RWPE1 (cell line): ENCODE data around the gene RTN3.
"Not testable (repeated sequence)": the region's sequence is repeated elsewhere in the genome, so short reads cannot be mapped to it uniquely, and the experiment has no call there.

ENCODE experiments used
- CTCF ChIA-PET: fragments of 350-600 bp; sonication (Branson Sonifier 250); formaldehyde crosslinking; extraction: SDS; loops from one replicate; lab custom pipeline; 2021; lab: Yijun Ruan, JAX
- POLR2A ChIA-PET: fragments of 400-600 bp; formaldehyde crosslinking; extraction: SDS; loops from one replicate; lab custom pipeline; 2020; ENCODE audit warnings: antibody characterized with exemption; ENCODE audit not compliant: low non-redundant PET; lab: Yijun Ruan, JAX
- DNase-seq: peaks from one replicate; pipeline ENCODE4 v3.0.0; 2012; ENCODE audit warnings: low spot score
- H3K27ac ChIP-seq: fragments of 450-650 bp; 2 replicates; pipeline ENCODE4 v1.5.1; 2017
- CTCF ChIP-seq: fragments of 450-650 bp; conservative IDR thresholded peaks from 2 replicates; pipeline ENCODE4 v1.5.1; 2017; ENCODE audit warnings: low read depth, mild to moderate bottlenecking

RTN3 gene

GRCh38 chr11:63769714-63770455, 88.6 kb downstream of the RTN3 start:
- no peak overlapping the region for H3K27ac ChIP-seq
- DNase-seq = no peak
- ChIA-PET POLR2A (interaction anchor here (1.5 kb wide), 1 partner anchor 44 kb away, joined by 3 read pairs; no protein-coding TSS in a partner anchor), CTCF (interaction anchor here (0.8 to 2.3 kb wide), 5 partner anchors 33 to 790 kb away, joined by 3 to 11 read pairs (median 7); no protein-coding TSS in a partner anchor)
- no peak for TF ChIP-seq CTCF

- CTCF ChIA-PET = interaction anchor here (0.8 kb wide), 1 partner anchor 789 kb away, joined by 11 read pairs; no protein-coding TSS in a partner anchor
These were observed 89.5 kb downstream of the RTN3 start for GRCh38 chr11:63770763-63771162.

GRCh38 chr11:63771741-63772318, 90.5 kb downstream of the RTN3 start:
- POLR2A ChIA-PET, H3K27ac ChIP-seq, DNase-seq: not testable (repeated sequence)
- CTCF ChIA-PET = interaction anchor here (0.6 kb wide), 1 partner anchor 197 kb away, joined by 5 read pairs; no protein-coding TSS in a partner anchor

More at GRCh38 chr11:63770763-63771162, 89.5 kb downstream of the RTN3 start:
- no peak overlapping the region for H3K27ac ChIP-seq
- POLR2A ChIA-PET = no interaction called here
- no peak for DNase-seq
- no peak for TF ChIP-seq CTCF

- no peak for DNase-seq
- no peak overlapping the region for H3K27ac ChIP-seq
- POLR2A ChIA-PET = no interaction called here
- TF ChIP-seq CTCF = no peak
- CTCF ChIA-PET = no interaction called here
These were observed 93.9 kb downstream of the RTN3 start for GRCh38 chr11:63775191-63775590.

GRCh38 chr11:63779039-63779438, 97.7 kb downstream of the RTN3 start:
- ChIA-PET POLR2A (no interaction called here), CTCF (interaction anchor here (0.6 kb wide), 1 partner anchor 61 kb away, joined by 5 read pairs; no protein-coding TSS in a partner anchor)
- DNase-seq = no peak
- no peak overlapping the region for H3K27ac ChIP-seq
- no peak for TF ChIP-seq CTCF

- no peak for TF ChIP-seq CTCF
- ChIA-PET POLR2A (no interaction called here), CTCF (interaction anchor here (0.6 to 1.1 kb wide), 3 partner anchors 15 to 131 kb away, joined by 3 to 4 read pairs (median 3); no protein-coding TSS in a partner anchor)
- H3K27ac ChIP-seq = no peak overlapping the region
- DNase-seq = no peak
These were observed 101.4 kb downstream of the RTN3 start for GRCh38 chr11:63782749-63783148.
